Natural killer cell (primary cell): ENCODE data around the gene ENO1. TPM values are rescaled to one million over a fixed set of nuclear protein-coding genes. Genes with fewer than 3 reads are reported as not detected.
A peak's percentile ranks its signal among the peaks of the same experiment; 100 is the strongest.

ENCODE experiments used
- ATAC-seq, 3 donors: fragments of 150-1000 bp in 2 of 3; fragments of 200-7000 bp in 1 of 3; cut with Tn5 transposase; 1 replicate in 1 of 3; 2 replicates in 2 of 3; pipeline ENCODE4 v1.10.0; 2021; ENCODE audit warnings: mild to moderate bottlenecking in 2 of 3, moderate library complexity in 2 of 3
- DNase-seq, 2 donors: peaks; one replicate each; pipeline versions ENCODE4 v3.0.0 to v3.0.0-alpha.2; 2013 to 2021; ENCODE audit warnings: mixed read lengths in 1 of 2
- H3K27ac ChIP-seq: one replicate; pipeline ENCODE4 v1.5.1; 2013; ENCODE audit warnings: mild to moderate bottlenecking, low read length
- H3K27me3 ChIP-seq: one replicate; pipeline ENCODE4 v1.6.1; 2013; ENCODE audit warnings: low read length; ENCODE audit not compliant: control insufficient read depth, insufficient read depth
- H3K36me3 ChIP-seq: one replicate; pipeline ENCODE4 v1.6.1; 2013; ENCODE audit warnings: low read length; ENCODE audit not compliant: control insufficient read depth, insufficient read depth
- H3K4me1 ChIP-seq: one replicate; pipeline ENCODE4 v1.6.1; 2013; ENCODE audit warnings: low read length; ENCODE audit not compliant: control insufficient read depth, insufficient read depth
- H3K4me3 ChIP-seq: one replicate; pipeline ENCODE4 v1.5.1; 2013; ENCODE audit warnings: low read length
- H3K9me3 ChIP-seq: one replicate; pipeline ENCODE4 v1.6.1; 2013; ENCODE audit warnings: low read length; ENCODE audit not compliant: control insufficient read depth, insufficient read depth
- H3K27ac Mint-ChIP-seq, 2 donors: one replicate each; pipeline ENCODE4 v1.8.0; 2022; ENCODE audit warnings: mild to moderate bottlenecking in 2 of 2, mixed read lengths in 2 of 2, moderate library complexity in 1 of 2
- H3K27me3 Mint-ChIP-seq, 2 donors: one replicate each; pipeline ENCODE4 v1.8.0; 2022; ENCODE audit warnings: low read depth in 2 of 2, mixed read lengths in 2 of 2
- H3K36me3 Mint-ChIP-seq: one replicate; pipeline ENCODE4 v1.8.0; 2022; ENCODE audit warnings: mixed read lengths
- H3K4me1 Mint-ChIP-seq, 2 donors: one replicate each; pipeline ENCODE4 v1.8.0; 2022; ENCODE audit warnings: mixed read lengths in 2 of 2
- H3K4me3 Mint-ChIP-seq: one replicate; pipeline ENCODE4 v1.8.0; 2022; ENCODE audit warnings: mild to moderate bottlenecking, moderate library complexity, mixed read lengths
- H3K9me3 Mint-ChIP-seq, 2 donors: one replicate each; pipeline ENCODE4 v1.8.0; 2022; ENCODE audit warnings: mixed read lengths in 2 of 2
- CTCF ChIP-seq: fragments of 200-600 bp; IDR thresholded peaks from one replicate; pipeline ENCODE4 v1.8.0; 2022; ENCODE audit warnings: antibody characterized with exemption
- WGBS: methylation state at CpG from one replicate; pipeline ENCODE4 v1.1.7; 2013; ENCODE audit warnings: missing lambda C conversion rate; ENCODE audit not compliant: insufficient coverage; 5-methylcytosine and 5-hydroxymethylcytosine counted together
- intact Hi-C: fragments of 100-400 bp; cut with micrococcal nuclease; formaldehyde crosslinking; loops from one replicate; pipeline ENCODE4 v1.14.2; 2022
- total RNA-seq, 4 donors: library from RNA; stranded (reverse); fragments of 120-200 nt in 1 of 4; gene quantifications; one replicate each; pipeline versions ENCODE4 v1.2.3 to v1.2.4, GENCODE V29; 2013 to 2022

Gene ENO1
- total RNA-seq, 3 donors from 2014 or later (not counting 1 experiment from before 2014, with no cell fraction given) = 254 to 299 (median 266) TPM

GRCh38 chr1:8848663-8849386 is 29.7 kb downstream of the ENO1 start:
- Mint-ChIP-seq H3K4me1 (no peaks in the 10 kb centered on the region), H3K27ac (no peak overlapping the region), H3K27me3 (no peaks in the 10 kb centered on the region), H3K36me3 (no peaks in the 10 kb centered on the region), H3K9me3 (no peaks in the 10 kb centered on the region), H3K4me3 (no peak overlapping the region)
- Histone ChIP-seq H3K9me3 (no peaks in the 10 kb centered on the region), H3K36me3 (no peaks in the 10 kb centered on the region), H3K4me1 (peaks cover 6% of the 10 kb centered on the region), H3K27me3 (no peaks in the 10 kb centered on the region), H3K27ac (no peak overlapping the region), H3K4me3 (no peak overlapping the region)
- WGBS = 52% methylated on average over 19 of the region's 19 CpGs
- peak; percentile 95 for TF ChIP-seq CTCF
- peak; percentile 90 to 99 (median 98) for ATAC-seq
- intact Hi-C loops = loop anchor here (1.0 kb wide), 2 partner anchors 36 to 288 kb away; no protein-coding TSS in a partner anchor
- peak; percentile 76 to 86 for DNase-seq

GRCh38 chr1:8847990-8848389 is 30.5 kb downstream of the ENO1 start:
- Mint-ChIP-seq H3K4me1 (no peaks in the 10 kb centered on the region), H3K4me3 (no peak overlapping the region), H3K27me3 (peaks cover 0 to 3% of the 10 kb centered on the region in 2 donors), H3K9me3 (no peaks in the 10 kb centered on the region), H3K27ac (no peak overlapping the region), H3K36me3 (no peaks in the 10 kb centered on the region)
- TF ChIP-seq CTCF = no peak
- H3K27me3 ChIP-seq = no peaks in the 10 kb centered on the region
- no peak overlapping the region for H3K27ac ChIP-seq
- no peak overlapping the region for H3K4me3 ChIP-seq
- no peak for DNase-seq
- H3K4me1 ChIP-seq = peaks cover 6% of the 10 kb centered on the region
- H3K9me3 ChIP-seq = no peaks in the 10 kb centered on the region
- ATAC-seq = no peak
- WGBS = 30% methylated on average over 5 of the region's 5 CpGs
- intact Hi-C loops = no loop called here
- H3K36me3 ChIP-seq = no peaks in the 10 kb centered on the region

- Histone ChIP-seq H3K4me1 (peaks cover 6% of the 10 kb centered on the region), H3K9me3 (no peaks in the 10 kb centered on the region), H3K27ac (no peak overlapping the region), H3K36me3 (no peaks in the 10 kb centered on the region), H3K4me3 (no peak overlapping the region), H3K27me3 (no peaks in the 10 kb centered on the region)
- no peak for TF ChIP-seq CTCF
- Mint-ChIP-seq H3K4me3 (no peak overlapping the region), H3K9me3 (no peaks in the 10 kb centered on the region), H3K36me3 (no peaks in the 10 kb centered on the region), H3K4me1 (no peaks in the 10 kb centered on the region), H3K27me3 (peaks cover 0 to 5% of the 10 kb centered on the region in 2 donors), H3K27ac (no peak overlapping the region)
- ATAC-seq = no peak
- intact Hi-C loops = no loop called here
- no peak for DNase-seq
- 82% methylated on average over 4 of the region's 4 CpGs for WGBS
These were observed 32.2 kb downstream of the ENO1 start for GRCh38 chr1:8846263-8846662.
